Calu3 (cell line): Measurements from ENCODE around the gene ATG16L2. TPM values are rescaled to one million over a fixed set of nuclear protein-coding genes. Genes with fewer than 3 reads are reported as not detected.
"Not testable (repeated sequence)": the region's sequence is repeated elsewhere in the genome, so short reads cannot be mapped to it uniquely, and the experiment has no call there.

ENCODE experiments used
- BruUV-seq: library from RNA; stranded (reverse); fragments of 400-500 nt; replicated peaks from 2 replicates; lab custom pipeline; 2021; lab: Mats Ljungman, UMichigan
- CTCF ChIA-PET: fragments of 300-600 bp; sonication (Branson Sonifier 250); formaldehyde crosslinking; loops from one replicate; lab custom pipeline; 2022; ENCODE audit warnings: antibody characterized with exemption; lab: Charles Lee
- DNase-seq: peaks from one replicate; pipeline ENCODE4 v3.0.0; 2022
- H3K27ac Mint-ChIP-seq: one replicate; pipeline ENCODE4 v1.8.0; 2022; ENCODE audit warnings: mixed read lengths; ENCODE audit not compliant: unreplicated experiment
- H3K27me3 Mint-ChIP-seq: one replicate; pipeline ENCODE4 v1.8.0; 2022; ENCODE audit warnings: mixed read lengths; ENCODE audit not compliant: unreplicated experiment
- H3K36me3 Mint-ChIP-seq: one replicate; pipeline ENCODE4 v1.8.0; 2022; ENCODE audit warnings: mild to moderate bottlenecking, moderate library complexity, mixed read lengths; ENCODE audit not compliant: insufficient read depth, unreplicated experiment
- H3K4me1 Mint-ChIP-seq: one replicate; pipeline ENCODE4 v1.8.0; 2022; ENCODE audit warnings: mild to moderate bottlenecking, low read depth, mixed read lengths; ENCODE audit not compliant: unreplicated experiment
- H3K4me3 Mint-ChIP-seq: one replicate; pipeline ENCODE4 v1.8.0; 2022; ENCODE audit warnings: mild to moderate bottlenecking, low read depth, moderate library complexity, mixed read lengths; ENCODE audit not compliant: unreplicated experiment
- H3K9me3 Mint-ChIP-seq: one replicate; pipeline ENCODE4 v1.8.0; 2022; ENCODE audit warnings: low read depth, mixed read lengths; ENCODE audit not compliant: unreplicated experiment
- CTCF ChIP-seq: fragments of 200-600 bp; IDR thresholded peaks from one replicate; pipeline ENCODE4 v1.8.0; 2022; ENCODE audit warnings: antibody characterized with exemption; ENCODE audit not compliant: unreplicated experiment
- intact Hi-C: fragments of 100-400 bp; cut with micrococcal nuclease; formaldehyde crosslinking; loops from one replicate; pipeline ENCODE4 v1.10.0; 2022; ENCODE audit not compliant: unreplicated experiment
- total RNA-seq: library from RNA; stranded (reverse); gene quantifications from 2 replicates; pipeline ENCODE4 v1.2.3, GENCODE V29; 2022

Gene ATG16L2
- total RNA-seq, 1 experiment from 2014 or later = 28.7 TPM

GRCh38 chr11:72825661-72826060 lies 11.4 kb downstream of the ATG16L2 start:
- no peaks in the 10 kb centered on the region for H3K4me1 Mint-ChIP-seq
- DNase-seq = no peak
- CTCF ChIA-PET = no interaction called here
- no peak for TF ChIP-seq CTCF
- H3K36me3 Mint-ChIP-seq = peaks cover 9% of the 10 kb centered on the region
- H3K27ac Mint-ChIP-seq = no peak overlapping the region
- H3K9me3 Mint-ChIP-seq = no peaks in the 10 kb centered on the region
- H3K27me3 Mint-ChIP-seq = no peaks in the 10 kb centered on the region
- no TSS peak for BruUV-seq
- intact Hi-C loops = no loop called here
- no peak overlapping the region for H3K4me3 Mint-ChIP-seq

- no peak for TF ChIP-seq CTCF
- no TSS peak for BruUV-seq
- H3K27me3 Mint-ChIP-seq = no peaks in the 10 kb centered on the region
- intact Hi-C loops = no loop called here
- CTCF ChIA-PET = no interaction called here
- no peak overlapping the region for H3K27ac Mint-ChIP-seq
- H3K4me3 Mint-ChIP-seq = no peak overlapping the region
- peaks cover 7% of the 10 kb centered on the region for H3K36me3 Mint-ChIP-seq
- no peaks in the 10 kb centered on the region for H3K9me3 Mint-ChIP-seq
- DNase-seq = no peak
- H3K4me1 Mint-ChIP-seq = no peaks in the 10 kb centered on the region
Observed at GRCh38 chr11:72826191-72826941, 12.2 kb downstream of the ATG16L2 start.

DNA sequence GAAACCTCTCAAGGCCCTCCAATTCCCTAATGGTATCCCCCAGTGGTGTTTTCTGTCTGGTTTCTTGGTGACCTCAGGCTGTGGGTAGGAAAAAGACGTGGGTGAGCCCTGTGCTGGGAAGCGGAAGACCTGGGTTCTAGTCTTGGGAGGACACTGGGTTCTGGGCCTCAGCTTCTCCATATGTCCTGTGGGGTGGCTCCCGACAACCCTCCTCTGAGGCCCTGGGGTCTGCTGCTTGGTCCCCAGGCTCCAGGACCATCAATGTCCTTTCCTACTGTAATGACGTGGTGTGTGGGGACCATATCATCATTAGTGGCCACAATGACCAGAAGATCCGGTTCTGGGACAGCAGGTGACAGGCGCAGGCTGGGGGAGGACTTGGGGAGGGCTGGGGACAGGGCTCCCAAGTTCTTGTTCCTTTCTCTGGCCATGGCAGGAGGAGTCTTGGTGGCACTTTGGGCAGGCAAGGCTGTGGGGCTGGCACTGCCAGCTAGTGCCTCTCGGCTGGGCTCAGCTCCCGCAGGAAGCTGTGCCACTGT lies 12.8 kb downstream of the ATG16L2 start:
- Mint-ChIP-seq H3K9me3 (no peaks in the 10 kb centered on the region), H3K4me3 (no peak overlapping the region), H3K36me3 (peaks cover under 1% of the 10 kb centered on the region), H3K4me1 (no peaks in the 10 kb centered on the region), H3K27me3 (no peaks in the 10 kb centered on the region), H3K27ac (no peak overlapping the region)
- DNase-seq = no peak
- intact Hi-C loops = no loop called here
- CTCF ChIA-PET = no interaction called here
- no peak for TF ChIP-seq CTCF
- no TSS peak for BruUV-seq

DNA sequence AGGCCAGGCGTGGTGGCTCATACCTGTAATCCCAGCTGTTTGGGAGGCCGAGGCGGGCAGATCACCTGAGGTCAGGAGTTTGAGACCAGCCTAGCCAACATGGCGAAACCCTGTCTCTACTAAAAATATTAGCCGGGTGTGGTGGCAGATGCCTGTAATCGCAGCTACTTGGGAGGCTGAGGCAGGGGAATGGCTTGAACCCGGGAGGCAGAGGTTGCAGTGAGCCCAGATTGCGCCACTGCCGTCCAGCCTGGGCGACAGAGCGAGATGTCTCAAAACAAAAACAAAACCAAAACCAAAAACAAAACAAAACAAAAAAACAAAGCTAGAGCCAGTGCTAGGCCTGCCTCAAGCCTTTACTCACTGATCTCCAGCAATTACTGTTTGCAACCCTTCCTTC lies 13.4 kb downstream of the ATG16L2 start:
- H3K9me3 Mint-ChIP-seq, H3K4me3 Mint-ChIP-seq, BruUV-seq, H3K36me3 Mint-ChIP-seq, intact Hi-C loops, DNase-seq, CTCF ChIA-PET, H3K27me3 Mint-ChIP-seq, H3K4me1 Mint-ChIP-seq, H3K27ac Mint-ChIP-seq: not testable (repeated sequence)

GRCh38 chr11:72828081-72828567 lies 13.9 kb downstream of the ATG16L2 start:
- no peaks in the 10 kb centered on the region for H3K4me1 Mint-ChIP-seq
- TF ChIP-seq CTCF = no peak
- H3K27ac Mint-ChIP-seq = no peak overlapping the region
- H3K27me3 Mint-ChIP-seq = no peaks in the 10 kb centered on the region
- BruUV-seq = no TSS peak
- CTCF ChIA-PET = no interaction called here
- H3K4me3 Mint-ChIP-seq = no peak overlapping the region
- H3K9me3 Mint-ChIP-seq = no peaks in the 10 kb centered on the region
- no peaks in the 10 kb centered on the region for H3K36me3 Mint-ChIP-seq
- DNase-seq = no peak
- intact Hi-C loops = no loop called here
